Spleen (tissue), 11 donors: ENCODE results near the gene PDE4B. TPM values are rescaled to one million over a fixed set of nuclear protein-coding genes. Genes with fewer than 3 reads are reported as not detected.

Experiments
- DNase-seq: peaks from one replicate; pipeline ENCODE4 v3.0.0-alpha.2; 2020
- H3K27ac ChIP-seq, 8 donors: fragments of 200-600 bp; sonication (generic) in 7 of 8; 1 replicate in 4 of 8; 2 replicates in 4 of 8; pipeline versions ENCODE4 v1.5.0 to v1.8.0; 2016 to 2021; ENCODE audit warnings: inconsistent platforms in 4 of 8, mild to moderate bottlenecking in 4 of 8, moderate library complexity in 1 of 8
- H3K27me3 ChIP-seq, 7 donors: fragments of 200-600 bp; sonication (generic) in 6 of 7; replicated peaks in 1 of 7; 1 replicate in 4 of 7; 2 replicates in 3 of 7; pipeline versions ENCODE4 v1.5.0 to v1.8.0; 2016 to 2021; ENCODE audit warnings: inconsistent platforms in 3 of 7, mild to moderate bottlenecking in 1 of 7
- H3K36me3 ChIP-seq, 6 donors: fragments of 200-600 bp; sonication (generic) in 5 of 6; 1 replicate in 4 of 6; 2 replicates in 2 of 6; pipeline versions ENCODE4 v1.5.0 to v1.8.0; 2016 to 2021; ENCODE audit warnings: inconsistent platforms in 2 of 6
- H3K4me1 ChIP-seq, 6 donors: fragments of 200-600 bp; sonication (generic) in 5 of 6; 1 replicate in 3 of 6; 2 replicates in 3 of 6; pipeline versions ENCODE4 v1.5.0 to v1.8.0; 2016 to 2021; ENCODE audit warnings: inconsistent platforms in 3 of 6
- H3K4me3 ChIP-seq, 8 donors: fragments of 200-600 bp; sonication (generic) in 7 of 8; 1 replicate in 4 of 8; 2 replicates in 4 of 8; pipeline versions ENCODE4 v1.5.0 to v1.8.0; 2016 to 2021; ENCODE audit warnings: inconsistent platforms in 4 of 8, mild to moderate bottlenecking in 4 of 8, moderate library complexity in 2 of 8
- H3K9me3 ChIP-seq, 8 donors: fragments of 200-600 bp; sonication (generic) in 7 of 8; 1 replicate in 4 of 8; 2 replicates in 4 of 8; pipeline versions ENCODE4 v1.5.0 to v1.8.0; 2016 to 2021; ENCODE audit warnings: inconsistent platforms in 4 of 8
- POLR2A ChIP-seq, 3 donors: fragments of 450-650 bp; IDR thresholded peaks; one replicate each; pipeline ENCODE4 v1.5.1; 2017; ENCODE audit warnings: antibody characterized with exemption in 3 of 3, mild to moderate bottlenecking in 1 of 3
- POLR2AphosphoS5 ChIP-seq, 3 donors: sonication (generic); formaldehyde crosslinking; IDR thresholded peaks; one replicate each; pipeline ENCODE4 v1.5.1; 2017; ENCODE audit warnings: antibody characterized with exemption in 3 of 3
- WGBS, 5 donors: extraction: QIAGEN DNeasy Blood & Tissue Kit in 3 of 5; methylation state at CpG; one replicate each; pipeline versions ENCODE4 v1.1.5 to v1.1.7; 2013 to 2018; 5-methylcytosine and 5-hydroxymethylcytosine counted together
- intact Hi-C: fragments of 100-400 bp; cut with DNase I; formaldehyde crosslinking; loops from one replicate; pipeline ENCODE4 v1.15.0; 2023; ENCODE audit warnings: low total_unique reads
- polyA plus RNA-seq, 3 donors: library from polyadenylated mRNA; stranded (reverse); fragments of 200-250 nt; gene quantifications; one replicate each; pipeline ENCODE4 v1.2.1, GENCODE V29; 2013
- total RNA-seq, 7 donors: library from RNA; depleted of rRNA in 3 of 7; stranded (reverse); fragments of >200 nt in 3 of 7; fragmentation: NEBNext Ultra II Directional in 4 of 7; extraction: Animal tissue kit (Norgen Biotek cat#: 25700) in 4 of 7; gene quantifications; one replicate each; pipeline versions ENCODE4 v1.1.0 to v1.2.1, GENCODE V29; 2016 to 2021
- TF ChIP-seq, protein P1 (sequence below), 11 experiments: fragments of 200-600 bp in 7 of 11; fragments of 450-650 bp in 4 of 11; sonication (generic) in 4 of 11; IDR thresholded peaks in 8 of 11; conservative IDR thresholded peaks in 3 of 11; 1 replicate in 7 of 11; 2 replicates in 4 of 11; pipeline versions ENCODE4 v1.4.0 to v1.8.0; 2016 to 2021; ENCODE audit warnings: antibody characterized with exemption in 11 of 11, inconsistent platforms in 4 of 11, mild to moderate bottlenecking in 1 of 11
- donor health status: healthy with polysubstance abuse.
- donor health status: DM: no; HTN: no; CAD: no; lungs with moderate emphysema.
- donor health status: DM: no; HTN: no; CAD: no.
- donor health status: Bipolar disorder and iron deficiency.
- donor health status: healthy.
- donor health status: DM: no; HTN: no; CAD: no.
- donor health status: DM: yes; HTN: yes; CAD: no.

Gene PDE4B
- total and polyA plus RNA-seq, 10 donors: 12.6 to 88.2 (median 51.9) TPM

DNA sequence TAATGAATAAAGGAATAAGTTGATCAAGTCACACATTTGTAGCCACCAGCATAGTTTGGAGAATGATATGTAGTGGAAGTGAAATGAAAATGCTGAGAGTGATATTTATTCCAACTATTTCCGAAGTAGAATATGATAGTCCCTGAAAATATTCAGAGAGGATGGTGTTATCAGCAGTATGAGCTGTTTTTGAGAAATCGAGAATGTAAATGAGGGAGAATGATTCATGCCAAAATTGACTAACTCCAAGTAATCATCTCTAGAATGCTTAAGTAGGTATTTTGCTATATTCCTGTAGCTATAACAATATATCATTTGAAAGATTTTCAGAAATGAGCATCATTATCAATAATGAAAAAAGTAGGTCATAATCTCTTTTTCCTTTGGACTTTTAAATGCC is 178.9 kb downstream of the PDE4B start:
- Histone ChIP-seq H3K36me3 (no peaks in the 10 kb centered on the region), H3K4me3 (no peak overlapping the region), H3K9me3 (peaks cover 0 to 30% (median 22%) of the 10 kb centered on the region in 8 donors), H3K27me3 (peaks cover 0 to 5% (median 0%) of the 10 kb centered on the region in 7 donors), H3K27ac (no peak overlapping the region), H3K4me1 (no peaks in the 10 kb centered on the region)
- DNase-seq: no peak
- intact Hi-C loops: no loop called here
- WGBS, 5 donors: 79 to 93% (median 87%) methylated on average over 2 of the region's 2 CpGs
- TF ChIP-seq POLR2A (IDR thresholded peaks at IDR 0.05): no peak
- TF ChIP-seq, protein P1, sequence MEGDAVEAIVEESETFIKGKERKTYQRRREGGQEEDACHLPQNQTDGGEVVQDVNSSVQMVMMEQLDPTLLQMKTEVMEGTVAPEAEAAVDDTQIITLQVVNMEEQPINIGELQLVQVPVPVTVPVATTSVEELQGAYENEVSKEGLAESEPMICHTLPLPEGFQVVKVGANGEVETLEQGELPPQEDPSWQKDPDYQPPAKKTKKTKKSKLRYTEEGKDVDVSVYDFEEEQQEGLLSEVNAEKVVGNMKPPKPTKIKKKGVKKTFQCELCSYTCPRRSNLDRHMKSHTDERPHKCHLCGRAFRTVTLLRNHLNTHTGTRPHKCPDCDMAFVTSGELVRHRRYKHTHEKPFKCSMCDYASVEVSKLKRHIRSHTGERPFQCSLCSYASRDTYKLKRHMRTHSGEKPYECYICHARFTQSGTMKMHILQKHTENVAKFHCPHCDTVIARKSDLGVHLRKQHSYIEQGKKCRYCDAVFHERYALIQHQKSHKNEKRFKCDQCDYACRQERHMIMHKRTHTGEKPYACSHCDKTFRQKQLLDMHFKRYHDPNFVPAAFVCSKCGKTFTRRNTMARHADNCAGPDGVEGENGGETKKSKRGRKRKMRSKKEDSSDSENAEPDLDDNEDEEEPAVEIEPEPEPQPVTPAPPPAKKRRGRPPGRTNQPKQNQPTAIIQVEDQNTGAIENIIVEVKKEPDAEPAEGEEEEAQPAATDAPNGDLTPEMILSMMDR (IDR thresholded peaks at IDR 0.05 in 8 of 11, conservative IDR thresholded peaks at IDR 0.05 in 3 of 11): no peak

DNA sequence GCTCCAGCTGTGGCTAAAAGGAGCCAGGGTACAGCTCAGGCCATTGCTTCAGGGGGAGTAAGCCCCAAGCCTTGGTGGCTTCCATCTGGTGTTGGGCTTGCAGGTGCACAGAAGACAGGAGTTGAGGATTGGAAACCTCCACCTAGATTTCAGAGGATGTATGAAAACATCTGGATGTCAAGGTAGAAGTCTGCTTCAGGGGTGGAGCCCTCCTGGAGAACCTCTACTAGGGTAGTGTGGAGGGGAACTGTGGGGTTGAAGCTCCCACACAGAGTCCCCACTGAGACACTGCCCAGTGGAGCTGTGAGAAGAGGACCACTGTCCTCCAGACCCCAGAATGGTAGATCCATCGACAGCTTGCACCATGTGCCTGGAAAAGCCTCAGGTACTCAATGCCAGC is 183.0 kb downstream of the PDE4B start:
- Histone ChIP-seq H3K4me3 (no peak overlapping the region), H3K9me3 (peaks cover 0 to 38% (median 25%) of the 10 kb centered on the region in 8 donors), H3K36me3 (no peaks in the 10 kb centered on the region), H3K27me3 (peaks cover 0 to 5% (median 0%) of the 10 kb centered on the region in 7 donors), H3K27ac (no peak overlapping the region), H3K4me1 (no peaks in the 10 kb centered on the region)
- DNase-seq: no peak
- intact Hi-C loops: no loop called here
- WGBS, 5 donors: 68 to 94% (median 88%) methylated on average over 1 of the region's 1 CpG
- TF ChIP-seq, protein P1 (IDR thresholded peaks at IDR 0.05 in 8 of 11, conservative IDR thresholded peaks at IDR 0.05 in 3 of 11): no peak
- TF ChIP-seq POLR2A (IDR thresholded peaks at IDR 0.05) (no peak), POLR2AphosphoS5 (IDR thresholded peaks at IDR 0.05) (no peak)

DNA sequence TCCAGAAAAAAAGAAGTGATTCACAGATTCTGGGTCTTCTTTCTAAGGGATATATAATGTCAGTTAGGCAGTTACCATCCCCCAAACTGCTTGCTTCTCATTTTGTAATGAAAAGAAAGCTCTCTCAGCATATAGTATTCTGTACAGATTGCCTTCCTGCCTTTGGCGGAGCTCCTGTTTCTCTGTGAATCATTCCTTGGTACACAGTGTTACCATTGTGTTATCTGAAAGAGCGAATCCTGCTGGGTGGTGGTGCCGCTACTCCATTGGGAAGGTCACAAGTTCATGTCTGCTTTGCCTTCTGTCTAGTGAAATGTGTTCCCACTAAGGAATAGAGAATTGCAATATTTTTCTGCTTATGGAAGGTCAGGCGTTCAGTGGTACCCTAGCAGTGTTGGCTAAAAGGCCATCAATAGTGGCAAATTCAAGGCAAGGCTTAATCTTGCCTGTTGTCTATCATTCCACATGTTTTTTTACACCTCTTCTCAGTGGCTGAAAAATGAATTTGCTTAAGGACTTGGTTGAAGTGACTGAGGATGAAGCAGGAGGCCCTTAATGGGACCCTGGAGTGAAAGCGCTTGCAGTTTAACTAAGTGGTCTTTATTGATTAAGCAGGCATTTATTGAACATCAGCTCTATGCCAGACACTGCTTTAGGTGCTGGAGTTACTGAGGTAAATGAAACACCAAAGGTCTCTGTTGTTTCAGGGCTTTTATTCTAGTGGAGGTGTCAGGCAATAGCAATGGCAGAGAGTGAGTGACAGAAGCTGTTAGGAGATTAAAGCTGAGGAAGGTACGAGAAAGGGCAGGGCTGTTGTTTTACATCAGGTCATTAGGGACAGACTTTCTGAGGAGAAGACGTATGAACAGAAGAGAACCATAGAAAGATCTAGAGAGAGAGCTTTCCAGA is 186.7 kb downstream of the PDE4B start:
- WGBS, 5 donors: 72 to 90% (median 84%) methylated on average over 7 of the region's 7 CpGs
- H3K9me3 ChIP-seq: peaks cover 0 to 33% (median 25%) of the 10 kb centered on the region in 8 donors
- H3K36me3 ChIP-seq: no peaks in the 10 kb centered on the region
- intact Hi-C loops: no loop called here
- H3K4me1 ChIP-seq: no peaks in the 10 kb centered on the region
- H3K27me3 ChIP-seq: peaks cover 0 to 7% (median 0%) of the 10 kb centered on the region in 7 donors
- TF ChIP-seq POLR2A (IDR thresholded peaks at IDR 0.05): no peak
- TF ChIP-seq, protein P1 (IDR thresholded peaks at IDR 0.05 in 8 of 11, conservative IDR thresholded peaks at IDR 0.05 in 3 of 11): no peak
- no peak for TF ChIP-seq POLR2AphosphoS5 (IDR thresholded peaks at IDR 0.05)
- H3K4me3 ChIP-seq: no peak overlapping the region
- no peak overlapping the region for H3K27ac ChIP-seq
- no peak for DNase-seq

DNA sequence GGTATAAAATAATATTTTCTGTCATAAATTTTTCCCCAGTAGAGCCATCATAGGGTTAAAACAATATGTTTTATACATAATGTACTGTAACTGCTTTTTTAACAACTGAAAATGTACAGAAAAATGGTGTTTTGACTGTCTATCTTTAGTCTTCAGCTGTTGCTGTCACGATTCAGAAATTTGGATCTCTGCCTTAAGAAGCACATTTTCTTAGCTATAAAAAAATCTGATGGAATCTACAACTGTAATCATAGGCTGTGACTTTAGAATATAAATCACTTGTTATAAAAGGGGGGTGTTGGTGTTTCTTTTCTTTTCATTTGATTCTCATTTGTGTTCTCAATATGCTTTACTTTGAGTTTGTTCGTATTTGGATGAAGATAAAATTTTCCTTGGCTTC is 187.5 kb downstream of the PDE4B start:
- Histone ChIP-seq H3K4me3 (no peak overlapping the region), H3K36me3 (no peaks in the 10 kb centered on the region), H3K27me3 (peaks cover 0 to 7% (median 0%) of the 10 kb centered on the region in 7 donors), H3K9me3 (peaks cover 0 to 25% (median 17%) of the 10 kb centered on the region in 8 donors), H3K27ac (no peak overlapping the region), H3K4me1 (no peaks in the 10 kb centered on the region)
- WGBS, 5 donors: 76 to 89% (median 87%) methylated on average over 2 of the region's 2 CpGs
- intact Hi-C loops: no loop called here
- DNase-seq: no peak
- TF ChIP-seq POLR2AphosphoS5 (IDR thresholded peaks at IDR 0.05) (no peak), POLR2A (IDR thresholded peaks at IDR 0.05) (no peak)
- TF ChIP-seq, protein P1 (IDR thresholded peaks at IDR 0.05 in 8 of 11, conservative IDR thresholded peaks at IDR 0.05 in 3 of 11): no peak
